Testis (tissue), 2 donors: Measurements from ENCODE around the gene CIP2A.

ENCODE experiments used
- POLR2A ChIP-seq: fragments of 450-650 bp; IDR thresholded peaks from one replicate; pipeline ENCODE4 v1.6.1; 2017; ENCODE audit warnings: antibody characterized with exemption, mild to moderate bottlenecking, moderate library complexity
- TF ChIP-seq, protein P1 (sequence below), 3 experiments: fragments of 450-650 bp in 2 of 3; fragments of 200-600 bp in 1 of 3; sonication (generic) in 1 of 3; IDR thresholded peaks; one replicate each; pipeline ENCODE4 v1.5.1; 2016 to 2019; ENCODE audit warnings: antibody characterized with exemption in 3 of 3, mild to moderate bottlenecking in 2 of 3, moderate library complexity in 1 of 3

DNA sequence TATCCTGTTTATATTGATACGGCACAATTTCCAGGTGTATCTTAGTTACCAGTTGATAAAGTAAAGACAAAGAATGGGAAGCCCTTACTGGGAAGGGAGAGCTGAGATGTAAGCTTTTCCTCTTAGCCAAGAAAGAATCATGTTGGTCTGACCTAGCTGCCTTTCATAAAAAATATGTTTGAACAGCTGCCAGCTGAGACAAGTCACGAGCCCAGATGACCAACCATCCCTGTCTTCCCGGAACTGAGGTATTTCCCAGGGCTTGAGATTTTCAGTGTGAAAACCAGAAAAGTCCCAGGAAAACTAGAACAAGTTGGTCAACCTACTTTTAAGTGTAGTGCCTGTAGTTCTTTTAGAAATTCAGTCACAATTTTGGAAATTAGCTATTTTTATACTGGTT, 75.3 kb downstream of the CIP2A start:
- TF ChIP-seq, protein P1, sequence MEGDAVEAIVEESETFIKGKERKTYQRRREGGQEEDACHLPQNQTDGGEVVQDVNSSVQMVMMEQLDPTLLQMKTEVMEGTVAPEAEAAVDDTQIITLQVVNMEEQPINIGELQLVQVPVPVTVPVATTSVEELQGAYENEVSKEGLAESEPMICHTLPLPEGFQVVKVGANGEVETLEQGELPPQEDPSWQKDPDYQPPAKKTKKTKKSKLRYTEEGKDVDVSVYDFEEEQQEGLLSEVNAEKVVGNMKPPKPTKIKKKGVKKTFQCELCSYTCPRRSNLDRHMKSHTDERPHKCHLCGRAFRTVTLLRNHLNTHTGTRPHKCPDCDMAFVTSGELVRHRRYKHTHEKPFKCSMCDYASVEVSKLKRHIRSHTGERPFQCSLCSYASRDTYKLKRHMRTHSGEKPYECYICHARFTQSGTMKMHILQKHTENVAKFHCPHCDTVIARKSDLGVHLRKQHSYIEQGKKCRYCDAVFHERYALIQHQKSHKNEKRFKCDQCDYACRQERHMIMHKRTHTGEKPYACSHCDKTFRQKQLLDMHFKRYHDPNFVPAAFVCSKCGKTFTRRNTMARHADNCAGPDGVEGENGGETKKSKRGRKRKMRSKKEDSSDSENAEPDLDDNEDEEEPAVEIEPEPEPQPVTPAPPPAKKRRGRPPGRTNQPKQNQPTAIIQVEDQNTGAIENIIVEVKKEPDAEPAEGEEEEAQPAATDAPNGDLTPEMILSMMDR (IDR thresholded peaks at IDR 0.05) = no peak
- no peak for TF ChIP-seq POLR2A
